PFSK-1 (cell line): ENCODE results near the gene SARS1.

Source experiments
- POLR2AphosphoS5 ChIP-seq: IDR thresholded peaks from 2 replicates; pipeline ENCODE4 v1.6.1; 2012; ENCODE audit warnings: low read depth, mild to moderate bottlenecking, control low read depth, low read length, moderate library complexity
- TF ChIP-seq, protein P1 (sequence below), 2 experiments: IDR thresholded peaks; 2 replicates each; pipeline versions ENCODE4 v1.6.1 to v1.8.0; 2011 to 2012; ENCODE audit warnings: low read depth in 2 of 2, low read length in 2 of 2, control low read depth in 1 of 2, inconsistent platforms in 1 of 2, mild to moderate bottlenecking in 1 of 2, moderate library complexity in 1 of 2; ENCODE audit not compliant: insufficient read depth in 1 of 2

DNA sequence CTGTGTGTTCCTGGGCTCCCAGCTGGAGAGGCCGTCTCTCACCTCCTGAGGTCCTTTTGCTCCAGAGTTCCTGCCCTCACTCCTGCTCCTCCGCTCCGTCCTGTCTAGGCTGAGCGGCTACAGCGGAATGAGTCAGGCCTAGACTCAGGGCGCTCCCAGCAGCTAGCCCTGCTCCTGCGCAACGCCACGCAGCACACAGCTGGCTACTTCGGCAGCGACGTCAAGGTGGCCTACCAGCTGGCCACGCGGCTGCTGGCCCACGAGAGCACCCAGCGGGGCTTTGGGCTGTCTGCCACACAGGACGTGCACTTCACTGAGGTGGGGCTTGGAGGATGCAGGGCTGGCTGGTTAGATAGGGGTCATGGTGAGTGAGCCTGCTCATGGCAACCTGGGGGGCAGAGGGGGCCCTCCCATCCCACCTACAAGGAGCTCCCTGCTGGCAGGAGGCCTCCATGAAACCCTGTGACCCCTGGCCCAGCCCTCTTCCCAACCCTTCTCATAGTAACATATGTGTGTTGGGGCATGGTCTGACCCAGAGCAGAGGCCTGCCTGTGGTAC lies 54.1 kb downstream of the SARS1 start:
- TF ChIP-seq, protein P1, sequence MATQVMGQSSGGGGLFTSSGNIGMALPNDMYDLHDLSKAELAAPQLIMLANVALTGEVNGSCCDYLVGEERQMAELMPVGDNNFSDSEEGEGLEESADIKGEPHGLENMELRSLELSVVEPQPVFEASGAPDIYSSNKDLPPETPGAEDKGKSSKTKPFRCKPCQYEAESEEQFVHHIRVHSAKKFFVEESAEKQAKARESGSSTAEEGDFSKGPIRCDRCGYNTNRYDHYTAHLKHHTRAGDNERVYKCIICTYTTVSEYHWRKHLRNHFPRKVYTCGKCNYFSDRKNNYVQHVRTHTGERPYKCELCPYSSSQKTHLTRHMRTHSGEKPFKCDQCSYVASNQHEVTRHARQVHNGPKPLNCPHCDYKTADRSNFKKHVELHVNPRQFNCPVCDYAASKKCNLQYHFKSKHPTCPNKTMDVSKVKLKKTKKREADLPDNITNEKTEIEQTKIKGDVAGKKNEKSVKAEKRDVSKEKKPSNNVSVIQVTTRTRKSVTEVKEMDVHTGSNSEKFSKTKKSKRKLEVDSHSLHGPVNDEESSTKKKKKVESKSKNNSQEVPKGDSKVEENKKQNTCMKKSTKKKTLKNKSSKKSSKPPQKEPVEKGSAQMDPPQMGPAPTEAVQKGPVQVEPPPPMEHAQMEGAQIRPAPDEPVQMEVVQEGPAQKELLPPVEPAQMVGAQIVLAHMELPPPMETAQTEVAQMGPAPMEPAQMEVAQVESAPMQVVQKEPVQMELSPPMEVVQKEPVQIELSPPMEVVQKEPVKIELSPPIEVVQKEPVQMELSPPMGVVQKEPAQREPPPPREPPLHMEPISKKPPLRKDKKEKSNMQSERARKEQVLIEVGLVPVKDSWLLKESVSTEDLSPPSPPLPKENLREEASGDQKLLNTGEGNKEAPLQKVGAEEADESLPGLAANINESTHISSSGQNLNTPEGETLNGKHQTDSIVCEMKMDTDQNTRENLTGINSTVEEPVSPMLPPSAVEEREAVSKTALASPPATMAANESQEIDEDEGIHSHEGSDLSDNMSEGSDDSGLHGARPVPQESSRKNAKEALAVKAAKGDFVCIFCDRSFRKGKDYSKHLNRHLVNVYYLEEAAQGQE (IDR thresholded peaks at IDR 0.05; ENCODE audit: insufficient read depth in 1 of 2, low read depth in 2 of 2, low read length in 2 of 2) = no peak
- no peak for TF ChIP-seq POLR2AphosphoS5
